GM12875 (cell line): ENCODE results near the gene GLIS1.

Source experiments
- H3K4me3 ChIP-seq: one replicate; pipeline ENCODE4 v1.5.1; 2011; ENCODE audit warnings: low read depth, low read length, control low read depth
- TF ChIP-seq, protein P1 (sequence below): IDR thresholded peaks from 2 replicates; pipeline ENCODE4 v1.5.1; 2011; ENCODE audit warnings: low read depth, mild to moderate bottlenecking, control low read depth, inconsistent platforms, low read length, moderate library complexity, borderline replicate concordance; ENCODE audit not compliant: insufficient read depth

Gene GLIS1

DNA sequence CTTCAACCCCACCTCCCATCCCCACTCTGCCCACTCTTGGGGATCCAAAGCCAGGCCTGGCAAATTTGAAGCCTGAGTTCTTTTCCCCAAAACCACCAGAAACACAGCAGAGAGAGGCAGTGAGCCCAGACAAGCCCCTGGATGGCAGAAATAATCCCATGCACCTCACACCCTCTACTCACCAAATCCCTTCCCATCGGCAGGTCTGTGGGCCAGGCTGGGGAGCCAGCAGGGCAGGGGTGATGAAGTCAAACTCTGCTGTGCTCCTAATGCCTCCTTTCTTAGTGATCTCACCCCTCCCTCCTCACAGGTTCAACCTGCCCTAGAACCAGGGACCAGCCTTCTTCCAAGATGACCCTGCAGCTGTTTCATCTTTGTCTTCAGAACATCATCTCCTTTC, 72.4 kb downstream of the GLIS1 start:
- TF ChIP-seq, protein P1, sequence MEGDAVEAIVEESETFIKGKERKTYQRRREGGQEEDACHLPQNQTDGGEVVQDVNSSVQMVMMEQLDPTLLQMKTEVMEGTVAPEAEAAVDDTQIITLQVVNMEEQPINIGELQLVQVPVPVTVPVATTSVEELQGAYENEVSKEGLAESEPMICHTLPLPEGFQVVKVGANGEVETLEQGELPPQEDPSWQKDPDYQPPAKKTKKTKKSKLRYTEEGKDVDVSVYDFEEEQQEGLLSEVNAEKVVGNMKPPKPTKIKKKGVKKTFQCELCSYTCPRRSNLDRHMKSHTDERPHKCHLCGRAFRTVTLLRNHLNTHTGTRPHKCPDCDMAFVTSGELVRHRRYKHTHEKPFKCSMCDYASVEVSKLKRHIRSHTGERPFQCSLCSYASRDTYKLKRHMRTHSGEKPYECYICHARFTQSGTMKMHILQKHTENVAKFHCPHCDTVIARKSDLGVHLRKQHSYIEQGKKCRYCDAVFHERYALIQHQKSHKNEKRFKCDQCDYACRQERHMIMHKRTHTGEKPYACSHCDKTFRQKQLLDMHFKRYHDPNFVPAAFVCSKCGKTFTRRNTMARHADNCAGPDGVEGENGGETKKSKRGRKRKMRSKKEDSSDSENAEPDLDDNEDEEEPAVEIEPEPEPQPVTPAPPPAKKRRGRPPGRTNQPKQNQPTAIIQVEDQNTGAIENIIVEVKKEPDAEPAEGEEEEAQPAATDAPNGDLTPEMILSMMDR, result no peak
- H3K4me3 ChIP-seq, result no peak overlapping the region

DNA sequence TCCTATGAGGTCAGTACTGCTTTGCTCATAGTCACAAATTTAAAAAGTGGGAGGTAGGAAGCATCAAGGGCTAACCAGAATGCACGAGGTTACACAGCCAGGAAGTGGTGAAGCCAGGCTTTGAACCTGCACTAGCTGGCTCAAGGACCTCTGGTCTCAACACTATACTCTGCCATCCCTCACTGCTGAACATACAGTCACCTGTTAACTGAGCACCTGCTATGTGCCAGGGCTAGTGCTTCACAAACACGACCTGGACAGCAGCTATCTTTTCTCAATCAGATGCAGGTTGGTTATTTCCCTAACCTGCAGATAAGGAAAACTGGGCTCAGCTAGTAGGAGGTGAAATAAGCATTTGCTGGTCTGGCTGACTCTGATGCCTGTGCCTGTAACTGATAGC, 73.0 kb downstream of the GLIS1 start:
- no peak overlapping the region for H3K4me3 ChIP-seq
- TF ChIP-seq, protein P1, result no peak

DNA sequence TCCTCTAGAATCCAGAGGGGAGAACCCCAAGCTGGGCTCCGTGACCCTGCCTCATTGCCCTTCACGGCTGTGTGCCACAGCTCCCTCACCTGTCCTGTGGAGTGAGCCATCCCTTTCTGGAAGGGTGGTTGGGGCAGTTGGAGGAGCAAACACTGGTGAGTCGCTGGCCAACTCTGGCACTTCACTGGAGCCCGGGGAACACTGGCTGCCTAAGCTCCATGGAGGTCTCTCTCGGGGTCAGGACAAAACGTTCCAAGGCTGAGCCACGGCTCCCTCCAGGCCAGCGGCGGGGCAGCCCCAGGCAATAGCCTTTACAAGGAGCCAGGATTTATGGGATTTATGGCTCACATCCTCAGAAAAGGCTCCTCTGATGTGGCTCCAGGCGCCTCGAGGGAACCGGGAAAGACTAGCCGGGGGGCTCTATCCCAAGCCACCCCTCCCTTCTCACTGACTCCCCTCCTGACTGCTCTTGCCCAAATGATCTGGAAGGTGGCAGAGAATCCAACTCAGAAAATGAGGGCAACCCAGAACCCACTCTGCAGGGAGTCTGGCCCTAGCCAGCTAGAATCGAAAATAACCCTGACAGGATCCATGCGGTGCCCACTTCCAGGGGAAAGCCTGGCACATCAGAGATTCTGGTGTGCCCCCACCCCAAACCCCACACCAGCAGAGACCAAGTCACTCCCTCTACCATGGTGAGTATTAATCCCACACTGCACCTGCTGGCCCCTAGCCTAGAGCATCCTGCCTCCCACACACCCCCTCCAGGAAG, 75.2 kb downstream of the GLIS1 start:
- no peak overlapping the region for H3K4me3 ChIP-seq
- TF ChIP-seq, protein P1, result no peak

DNA sequence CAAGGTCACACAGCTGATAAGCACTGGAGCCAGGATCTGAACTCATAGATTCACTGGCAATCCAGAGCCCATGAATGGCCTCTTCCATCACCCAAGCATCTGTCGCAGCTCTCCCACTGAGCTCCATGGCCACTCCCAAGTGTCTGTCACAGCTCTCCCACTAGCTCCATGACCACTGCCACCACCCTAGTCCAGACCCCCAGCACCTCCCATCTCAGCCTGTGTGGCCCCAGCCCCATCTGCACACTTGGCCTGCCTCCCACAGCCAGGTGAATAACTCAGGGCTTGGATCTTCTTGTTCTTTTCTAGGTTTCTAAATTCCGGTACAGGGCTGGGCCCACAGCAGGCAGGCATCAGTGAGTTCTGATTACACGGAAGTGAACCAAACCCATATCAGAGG, 76.0 kb downstream of the GLIS1 start:
- H3K4me3 ChIP-seq, result no peak overlapping the region
- TF ChIP-seq, protein P1, result no peak

DNA sequence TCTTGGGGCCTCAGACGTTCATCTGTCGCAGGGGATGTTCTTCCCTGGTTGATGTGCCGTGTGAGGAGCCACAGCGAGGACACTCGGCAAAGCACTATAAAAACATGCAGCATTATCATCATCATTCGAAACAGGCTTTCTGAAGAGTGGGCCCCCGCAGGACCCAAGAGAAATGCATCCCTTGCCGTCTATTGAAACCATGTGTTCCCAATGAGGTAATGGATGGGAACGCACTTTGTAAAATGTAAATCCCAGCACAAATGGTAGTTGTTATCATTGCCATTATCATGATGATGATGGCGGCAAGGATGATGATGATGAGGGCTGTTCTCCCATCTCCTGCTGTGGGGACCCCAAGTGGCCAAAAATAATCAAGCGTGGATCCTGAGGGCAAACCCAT, 76.8 kb downstream of the GLIS1 start:
- no peak overlapping the region for H3K4me3 ChIP-seq
- TF ChIP-seq, protein P1, result no peak

DNA sequence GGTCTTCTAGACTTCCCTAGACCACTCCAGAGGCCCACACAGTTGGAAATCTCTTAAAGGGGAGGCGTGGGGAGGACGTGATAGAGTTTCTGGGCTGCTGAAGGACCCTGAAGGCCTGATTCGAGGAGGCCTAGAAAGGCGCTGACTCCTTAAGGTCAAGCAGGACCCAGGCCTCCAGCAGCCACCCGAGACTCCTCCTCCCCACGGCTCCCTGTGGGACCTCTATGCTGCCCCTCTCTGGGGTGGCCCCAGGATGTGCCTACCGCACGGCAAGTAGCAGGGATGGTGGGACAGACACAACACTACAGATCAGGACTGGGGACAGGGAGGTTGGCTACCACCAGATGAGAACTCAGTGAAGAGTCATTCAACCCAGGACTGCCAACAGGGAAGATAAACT, 77.5 kb downstream of the GLIS1 start:
- H3K4me3 ChIP-seq, result no peak overlapping the region
- TF ChIP-seq, protein P1, result no peak

DNA sequence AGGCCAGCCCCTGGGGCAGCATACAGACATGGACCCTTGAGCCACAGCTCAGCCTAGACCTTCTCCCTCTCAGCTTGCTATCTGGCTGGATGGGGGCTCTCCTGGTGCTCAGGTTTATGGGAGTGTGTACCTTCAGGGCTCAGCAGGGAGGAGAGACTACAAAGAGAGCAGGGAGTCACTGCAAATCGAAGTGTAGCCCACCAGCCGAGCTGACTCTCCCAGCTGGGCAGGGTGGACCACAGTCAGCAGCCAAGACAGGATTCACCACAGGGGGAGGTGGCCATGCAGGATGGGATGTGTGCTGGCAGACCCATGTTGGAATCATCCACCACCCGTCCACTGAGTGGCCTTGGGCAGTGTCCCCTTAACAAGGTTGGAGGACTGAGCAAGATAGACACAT, 78.3 kb downstream of the GLIS1 start:
- TF ChIP-seq, protein P1, result no peak
- no peak overlapping the region for H3K4me3 ChIP-seq
